Amniotic epithelial cell (primary cell): ENCODE results near the gene WDR46.
"Not testable (repeated sequence)": the region's sequence is repeated elsewhere in the genome, so short reads cannot be mapped to it uniquely, and the experiment has no call there.

ENCODE experiments used
- DNase-seq: peaks from one replicate; pipeline ENCODE4 v3.0.0-alpha.2; 2010; ENCODE audit warnings: low read depth

WDR46 gene

GRCh38 chr6:33264015-33264414, 25.0 kb downstream of the WDR46 start:
- no peak for DNase-seq

GRCh38 chr6:33262490-33262889, 26.5 kb downstream of the WDR46 start:
- not testable (repeated sequence) for DNase-seq

- no peak for DNase-seq
These were observed 30.0 kb downstream of the WDR46 start for GRCh38 chr6:33259032-33259431.

GRCh38 chr6:33254591-33254990, 34.4 kb downstream of the WDR46 start:
- DNase-seq, result no peak

- peak; percentile 41 for DNase-seq
These were observed 36.3 kb downstream of the WDR46 start for GRCh38 chr6:33252759-33253158.

GRCh38 chr6:33251395-33252012, 37.5 kb downstream of the WDR46 start:
- no peak for DNase-seq

GRCh38 chr6:33250731-33251130, 38.3 kb downstream of the WDR46 start:
- DNase-seq, result no peak

GRCh38 chr6:33249732-33250630, 39.1 kb downstream of the WDR46 start:
- peak; percentile 81 for DNase-seq

GRCh38 chr6:33248932-33249731, 39.9 kb downstream of the WDR46 start:
- peak; percentile 99 for DNase-seq

GRCh38 chr6:33248643-33248931, 40.5 kb downstream of the WDR46 start:
- DNase-seq, result no peak

GRCh38 chr6:33247977-33248642, 40.9 kb downstream of the WDR46 start:
- peak; percentile 77 for DNase-seq

GRCh38 chr6:33243476-33243875, 45.6 kb downstream of the WDR46 start:
- no peak for DNase-seq

- no peak for DNase-seq
These were observed 47.1 kb downstream of the WDR46 start for GRCh38 chr6:33241968-33242367.

- peak; percentile 18 for DNase-seq
These were observed 51.3 kb downstream of the WDR46 start for GRCh38 chr6:33237741-33238140.

GRCh38 chr6:33236852-33237251, 52.2 kb downstream of the WDR46 start:
- no peak for DNase-seq

- DNase-seq, result no peak
These were observed 52.7 kb downstream of the WDR46 start for GRCh38 chr6:33236328-33236727.

GRCh38 chr6:33235221-33235634, 53.8 kb downstream of the WDR46 start:
- no peak for DNase-seq
